ENCODE results near the gene ABCB4.
"Not testable (repeated sequence)": the region's sequence is repeated elsewhere in the genome, so short reads cannot be mapped to it uniquely, and the experiment has no call there.

GRCh38 chr7:87469204-87469603, 6.3 kb downstream of the ABCB4 start:
- not testable (repeated sequence) for TF ChIP-seq BACH2 (CRISPR knock-in tag; IDR thresholded peaks at IDR 0.05; ENCODE audit: borderline replicate concordance); TSHZ2 (CRISPR knock-in tag; IDR thresholded peaks at IDR 0.05); CREB5 (CRISPR knock-in tag; IDR thresholded peaks at IDR 0.05; ENCODE audit: low read depth); GLIS3 (CRISPR knock-in tag; IDR thresholded peaks at IDR 0.05); POU6F1 (CRISPR knock-in tag; IDR thresholded peaks at IDR 0.05; ENCODE audit: borderline replicate concordance, low read depth); ARNTL (CRISPR knock-in tag; IDR thresholded peaks at IDR 0.05; ENCODE audit: borderline replicate concordance, low read depth); ZFP30 (CRISPR knock-in tag; IDR thresholded peaks at IDR 0.05); TOX (CRISPR knock-in tag; IDR thresholded peaks at IDR 0.05; ENCODE audit: borderline replicate concordance); CSRNP3 (CRISPR knock-in tag; IDR thresholded peaks at IDR 0.05); ZNF8 (CRISPR knock-in tag; IDR thresholded peaks at IDR 0.05); ISL1 (CRISPR knock-in tag; IDR thresholded peaks at IDR 0.05); ZC3H10 (CRISPR knock-in tag; IDR thresholded peaks at IDR 0.05); ZFP3 (CRISPR knock-in tag; IDR thresholded peaks at IDR 0.05); PATZ1 (CRISPR knock-in tag; IDR thresholded peaks at IDR 0.05; ENCODE audit: borderline replicate concordance)
